Suppressor macrophage (primary cell): ENCODE results near the gene TEAD1.
"Not testable (repeated sequence)": the region's sequence is repeated elsewhere in the genome, so short reads cannot be mapped to it uniquely, and the experiment has no call there.

Experiments used
- DNase-seq, 4 experiments: peaks; one replicate each; pipeline ENCODE4 v3.0.0-alpha.2; 2020 to 2022

TEAD1 gene

DNA sequence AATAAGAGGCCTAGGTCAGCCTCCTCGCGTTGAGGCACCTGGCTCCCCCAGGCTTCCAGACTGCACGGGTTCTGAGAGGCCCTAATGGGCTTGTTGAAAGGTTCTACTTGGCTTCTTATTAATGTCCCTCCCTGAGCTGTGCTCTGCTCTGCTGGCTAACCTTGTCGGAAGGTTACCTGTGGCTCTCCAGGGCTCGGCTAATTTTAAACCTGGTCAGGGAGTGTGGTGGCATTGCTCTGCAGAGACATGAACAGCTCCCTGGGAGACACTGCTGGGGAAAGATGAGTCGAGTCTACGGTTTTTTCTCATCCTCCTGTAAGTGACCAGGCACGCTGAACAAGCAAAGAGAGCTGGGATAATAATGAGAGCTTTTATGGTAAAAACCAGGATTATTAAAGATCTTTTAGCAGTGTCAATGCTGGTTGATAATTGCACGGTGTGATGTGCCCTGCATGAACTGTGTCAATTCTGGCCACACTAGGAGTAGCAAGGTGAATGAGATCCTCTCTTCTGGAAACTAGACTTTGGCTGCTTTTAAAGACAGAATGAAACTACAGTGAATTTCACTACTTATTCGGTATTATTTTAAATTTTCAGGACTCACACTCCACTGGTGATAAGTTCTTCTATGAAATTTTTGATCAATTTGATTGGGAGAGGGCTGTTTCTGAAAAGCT, 70.7 kb downstream of the TEAD1 start:
- DNase-seq = no peak

DNA sequence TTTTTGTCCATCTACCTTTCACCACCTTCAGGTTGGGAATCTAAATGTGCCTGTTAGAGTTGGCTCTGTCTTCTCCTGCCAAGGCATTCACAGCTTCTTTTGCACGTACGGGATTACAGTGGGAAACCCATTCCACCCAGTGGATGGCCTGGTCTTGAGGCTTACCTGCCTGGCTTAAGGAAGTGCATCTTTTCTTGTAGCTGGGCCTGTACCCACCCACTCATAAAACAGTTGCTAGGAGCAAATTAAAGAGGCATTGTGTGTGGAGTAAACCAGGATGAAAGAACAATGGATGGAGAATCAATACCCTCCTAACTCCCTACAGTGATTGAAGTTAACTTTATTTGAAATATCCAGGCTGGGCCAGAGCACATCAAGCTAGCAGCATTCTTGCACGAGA, 71.6 kb downstream of the TEAD1 start:
- DNase-seq = no peak

DNA sequence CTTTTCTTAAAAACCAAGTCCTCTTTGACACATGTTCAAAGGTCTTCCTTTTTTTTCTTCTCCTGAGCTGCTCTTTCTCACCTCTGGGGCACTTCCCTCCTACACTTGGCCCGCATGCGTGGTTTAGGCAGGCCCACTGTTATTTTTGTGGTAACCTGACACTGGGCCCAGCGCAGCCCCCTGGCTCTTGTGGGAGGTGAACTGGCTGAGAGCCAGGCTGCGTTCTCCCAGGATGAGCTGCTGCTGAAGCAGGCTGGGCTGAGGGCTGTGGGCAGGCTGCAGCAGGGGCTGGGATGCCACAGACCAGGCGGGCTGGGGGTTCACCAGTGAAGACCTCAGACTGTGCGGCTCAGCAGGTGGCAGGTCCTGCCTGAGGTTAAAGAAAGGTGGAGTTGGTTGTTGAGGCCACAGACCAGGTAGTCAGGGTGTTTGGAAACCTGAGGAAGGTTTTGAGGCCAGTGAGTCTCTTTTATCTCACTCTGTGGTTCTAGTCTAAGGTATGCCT, 72.4 kb downstream of the TEAD1 start:
- DNase-seq = no peak

DNA sequence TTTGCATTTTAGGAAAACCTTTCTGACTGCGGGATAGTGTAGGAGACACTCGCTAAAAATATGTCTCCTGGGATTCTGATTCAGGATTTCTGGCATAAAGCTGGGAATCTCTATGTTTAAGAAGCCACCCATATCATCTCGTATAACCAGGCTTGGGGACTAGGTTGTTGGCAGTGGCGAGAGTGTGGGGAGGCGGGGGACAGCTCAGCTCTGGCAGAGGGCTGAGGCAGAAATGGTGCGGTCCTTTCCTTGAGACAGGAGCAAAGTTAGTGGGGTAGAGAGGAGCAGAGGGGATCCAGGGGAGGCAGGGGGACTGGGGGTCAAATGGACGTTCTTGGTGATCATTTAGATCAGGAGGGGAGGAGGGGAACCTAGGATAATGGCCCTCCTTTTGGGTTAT, 74.3 kb downstream of the TEAD1 start:
- DNase-seq = no peak

DNA sequence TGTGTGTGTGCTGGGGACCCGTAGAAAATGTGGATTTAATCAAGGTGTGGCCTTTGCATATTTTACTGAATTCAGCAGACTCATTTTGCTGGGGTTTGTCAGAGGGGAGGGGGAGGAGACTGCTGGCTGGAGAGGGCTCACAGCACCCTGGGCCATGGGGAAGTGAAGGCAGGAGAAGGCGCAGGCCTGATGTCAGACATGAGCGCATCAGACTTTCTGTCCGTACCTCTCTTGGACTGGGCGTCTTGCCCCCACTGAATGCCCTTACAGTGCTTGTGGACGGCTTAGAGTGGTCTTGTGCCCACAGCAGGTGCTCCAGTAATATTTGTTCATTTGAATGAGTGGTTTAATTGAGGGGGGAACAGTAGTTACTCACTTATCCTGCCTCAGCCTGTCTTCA, 75.2 kb downstream of the TEAD1 start:
- DNase-seq = no peak

DNA sequence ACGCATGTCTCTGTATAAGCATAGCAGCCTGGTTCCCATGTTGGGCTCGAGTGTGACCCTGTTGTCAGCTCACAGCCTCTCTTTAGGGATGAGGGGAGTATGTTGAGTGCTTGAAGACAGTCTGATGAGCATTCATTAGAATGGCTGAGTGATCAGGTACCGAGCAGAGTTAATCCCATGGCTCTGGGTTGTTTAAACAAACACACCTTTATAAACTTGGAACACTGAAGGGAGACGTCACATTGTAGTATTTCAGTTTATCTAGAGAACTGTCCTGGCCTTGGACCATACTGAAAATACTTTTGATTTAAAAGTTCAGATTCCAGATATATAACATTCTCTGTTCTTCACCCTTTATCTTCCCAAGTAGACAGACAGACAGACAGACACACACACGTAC, 76.0 kb downstream of the TEAD1 start:
- no peak for DNase-seq

DNA sequence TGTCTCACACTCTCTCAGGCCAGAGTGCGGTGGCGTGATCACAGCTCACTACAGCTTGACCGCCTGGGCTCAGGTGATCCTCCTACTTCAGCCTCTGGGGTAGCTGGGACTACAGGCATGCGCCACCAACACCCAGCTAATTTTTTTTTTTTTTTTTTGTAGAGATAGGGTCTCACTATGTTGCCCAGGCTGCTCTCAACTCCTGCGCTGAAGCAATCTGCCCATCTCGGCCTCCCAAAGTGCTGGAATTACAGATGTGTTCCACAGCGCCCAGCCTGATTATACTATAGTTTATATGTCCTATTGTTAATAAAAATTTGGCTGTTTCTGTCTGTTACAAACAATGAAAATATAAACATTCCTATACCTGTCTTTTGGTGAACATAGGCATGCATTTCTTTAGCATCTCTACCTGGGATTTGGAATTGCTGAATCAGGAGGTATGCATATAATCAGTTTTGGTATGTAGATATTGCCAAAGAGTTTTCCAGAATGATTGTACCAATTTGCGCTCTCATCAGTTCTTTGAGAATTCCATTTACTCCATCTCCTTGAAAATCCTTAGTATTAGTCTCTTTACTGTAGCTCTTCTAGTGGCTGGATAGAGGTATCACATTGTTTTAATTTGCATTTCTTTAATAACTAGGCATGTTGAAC, 78.8 kb downstream of the TEAD1 start:
- DNase-seq = no peak

DNA sequence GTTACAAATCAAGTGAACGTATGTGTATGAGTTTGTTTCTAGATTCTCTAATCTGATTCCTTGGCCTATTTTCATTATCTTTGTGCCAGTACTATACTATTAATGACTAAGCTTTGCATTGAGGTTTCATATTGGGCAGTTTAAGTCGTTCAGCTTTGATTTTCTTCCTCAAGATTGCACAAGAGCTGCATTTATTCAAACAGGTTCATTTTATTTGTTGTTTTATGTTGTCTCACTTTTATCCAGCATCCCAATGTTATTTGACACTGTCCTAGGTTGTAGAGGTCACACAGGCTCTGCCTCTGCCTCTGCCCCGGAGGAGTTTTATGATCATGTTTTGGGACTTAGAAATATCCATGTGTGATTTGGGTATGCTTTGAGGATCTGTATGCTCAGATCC, 79.8 kb downstream of the TEAD1 start:
- no peak for DNase-seq

DNA sequence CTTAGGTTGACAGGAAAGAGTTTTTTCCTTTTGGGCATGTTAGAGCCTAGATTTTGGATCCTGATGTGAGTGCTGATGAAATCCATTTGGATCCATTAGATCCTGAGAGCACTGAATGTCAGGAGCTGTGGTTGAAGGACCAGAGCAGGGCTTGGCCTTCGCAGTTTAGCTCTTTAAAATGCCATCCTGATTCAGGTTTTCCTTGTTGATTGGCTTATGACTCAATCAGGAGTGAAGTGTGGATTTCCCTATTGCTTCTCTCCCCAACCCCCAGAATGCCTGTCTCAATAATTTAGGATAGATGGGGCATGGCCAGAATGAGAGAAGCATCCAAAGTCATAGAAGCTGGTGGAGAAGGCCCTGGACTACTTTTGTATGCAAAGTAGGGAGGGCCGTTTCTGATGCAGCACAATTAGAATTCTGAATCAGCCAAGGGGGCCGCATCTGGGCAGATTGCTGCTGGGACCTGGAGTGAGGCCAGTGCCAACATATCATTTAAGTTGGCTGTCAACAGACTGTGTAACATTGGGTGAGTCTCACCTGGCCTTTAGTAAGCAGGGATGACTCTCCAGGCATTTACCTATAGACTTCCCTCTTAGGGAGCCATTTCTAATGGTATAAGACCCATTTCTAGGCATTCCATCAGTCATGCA, 80.5 kb downstream of the TEAD1 start:
- DNase-seq = no peak

DNA sequence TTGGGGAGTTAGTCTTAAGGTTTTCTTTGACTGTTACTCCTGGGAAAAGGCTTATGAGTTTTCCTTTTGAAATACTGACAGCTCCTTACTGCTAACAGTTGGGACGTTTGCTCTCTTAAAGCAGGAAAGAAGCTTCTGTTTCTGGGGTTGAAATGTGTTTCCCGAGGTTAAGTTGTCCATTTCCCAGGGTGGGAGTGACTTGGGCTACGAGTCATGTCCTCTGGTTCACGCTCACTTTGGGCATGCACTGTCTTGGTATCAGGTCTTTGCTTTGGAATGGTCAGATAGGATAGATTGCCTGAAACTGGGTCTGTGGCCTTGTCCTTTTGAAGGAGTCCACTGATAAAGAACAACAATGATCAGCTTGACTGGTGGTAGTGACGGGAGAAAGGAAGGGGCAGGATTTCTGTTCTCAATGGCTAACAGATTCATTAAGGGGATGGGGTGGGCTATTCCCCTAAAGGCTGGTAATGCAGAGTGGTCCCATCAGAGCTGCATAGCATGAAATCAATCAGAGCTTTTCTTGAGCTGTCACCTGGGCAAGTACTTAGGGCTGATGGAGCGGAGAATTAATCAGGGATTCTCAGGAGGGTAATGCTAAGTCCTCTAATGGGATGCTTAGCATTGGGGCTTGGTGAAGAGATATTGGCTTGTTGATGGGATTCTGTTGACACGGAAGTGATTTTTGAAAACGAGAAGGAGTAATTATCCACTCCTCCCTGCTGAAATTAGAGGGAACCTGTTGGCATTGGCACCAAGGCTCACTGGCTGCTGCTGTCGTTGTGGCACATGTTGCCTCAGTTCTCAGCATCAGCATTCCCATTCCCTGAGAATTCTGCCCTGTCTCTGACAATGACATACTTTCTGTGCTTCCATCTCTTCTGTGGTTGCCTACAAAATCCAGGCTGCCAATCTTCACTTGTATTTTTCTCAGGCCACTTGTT, 81.6 kb downstream of the TEAD1 start:
- DNase-seq = no peak

DNA sequence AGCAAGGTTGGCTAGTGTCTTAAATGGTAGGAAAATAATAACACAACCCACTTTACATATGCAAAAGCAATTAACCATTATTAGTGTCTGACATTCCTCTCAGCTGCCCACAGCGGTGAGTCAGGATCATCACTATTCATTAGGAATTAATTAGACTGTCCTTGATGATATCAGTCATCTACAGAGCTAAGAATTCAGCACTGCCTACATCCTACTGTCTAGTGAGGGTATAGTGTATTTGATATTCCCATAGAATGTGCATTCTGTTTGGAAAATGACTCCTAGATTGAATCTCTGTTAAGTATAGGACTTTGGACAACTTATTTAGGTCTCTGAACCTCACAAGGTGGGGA, 82.2 kb downstream of the TEAD1 start:
- DNase-seq = no peak

DNA sequence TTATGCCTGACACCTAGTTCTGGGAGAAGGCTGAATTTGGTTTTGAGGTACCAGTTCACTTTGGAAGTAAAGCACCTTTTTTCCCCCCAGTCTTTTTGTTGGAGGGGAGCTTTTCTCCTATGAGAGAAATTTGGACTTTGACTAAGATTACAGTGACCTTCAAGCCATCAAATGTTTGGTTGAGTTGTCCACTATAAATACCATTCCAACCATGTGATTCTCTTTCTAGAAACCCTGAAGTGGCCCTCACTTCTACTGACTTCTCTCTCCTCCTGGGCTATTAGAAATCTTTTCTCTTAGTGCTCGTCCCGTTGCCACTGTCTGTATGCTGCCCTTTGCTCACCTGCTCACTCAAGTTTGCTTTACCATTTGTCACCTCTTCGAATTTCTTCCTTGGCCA, 82.6 kb downstream of the TEAD1 start:
- no peak for DNase-seq

DNA sequence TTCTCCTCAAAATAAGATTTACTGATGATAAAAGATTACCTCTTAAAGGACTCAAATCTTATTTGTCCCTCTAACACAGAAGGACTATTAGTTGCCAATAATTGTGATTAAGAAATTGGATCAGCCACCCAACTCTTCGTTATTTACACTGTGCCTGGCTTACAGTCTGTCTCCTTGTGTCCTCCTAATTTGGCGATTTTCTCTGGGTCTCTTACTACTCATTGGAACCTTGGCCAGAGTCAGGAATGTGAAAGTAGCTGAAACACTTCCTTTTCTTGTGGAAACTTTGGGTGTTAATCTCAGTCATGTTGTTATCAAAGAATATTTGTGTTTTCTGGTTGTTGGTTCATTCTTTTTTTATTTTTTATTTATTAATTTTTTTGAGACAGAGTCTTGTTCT, 83.2 kb downstream of the TEAD1 start:
- no peak for DNase-seq

DNA sequence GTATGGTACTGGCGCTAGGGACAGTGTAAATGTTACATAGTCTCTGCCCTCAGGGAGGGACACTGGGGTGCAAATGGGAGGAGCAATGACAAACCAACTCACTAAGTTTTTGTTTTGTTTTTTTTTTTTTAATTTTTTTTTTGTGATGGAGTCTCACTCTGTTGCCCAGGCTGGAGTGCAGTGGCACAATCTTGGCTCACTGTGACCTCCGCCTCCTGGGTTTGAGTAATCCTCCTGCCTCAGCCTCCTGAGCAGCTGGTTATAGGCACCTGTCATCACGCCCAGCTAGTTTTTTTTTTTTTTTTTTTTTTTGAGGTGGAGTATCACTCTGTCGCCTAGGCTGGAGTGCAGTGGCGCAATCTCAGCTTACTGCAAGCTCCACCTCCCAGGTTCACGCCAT, 83.9 kb downstream of the TEAD1 start:
- DNase-seq = not testable (repeated sequence)

DNA sequence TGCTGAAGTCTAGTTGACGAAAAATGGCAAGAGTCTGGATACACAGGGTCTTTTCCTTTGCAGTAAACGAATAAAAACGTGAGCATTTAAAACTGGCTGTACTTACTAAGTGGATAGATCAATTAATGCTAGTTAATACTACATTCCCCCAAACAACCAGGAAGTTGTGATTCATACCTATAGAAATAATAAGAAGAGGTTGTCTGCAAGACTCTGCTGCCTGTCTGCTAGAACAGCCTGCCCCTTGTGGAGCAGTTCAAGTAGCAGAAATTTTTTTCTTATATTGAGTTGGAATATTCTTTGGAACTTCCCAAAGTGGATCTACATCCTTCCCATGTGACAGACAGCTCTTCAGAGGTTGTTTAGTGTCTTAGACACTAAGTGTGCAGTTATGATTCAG, 86.8 kb downstream of the TEAD1 start:
- DNase-seq = no peak

DNA sequence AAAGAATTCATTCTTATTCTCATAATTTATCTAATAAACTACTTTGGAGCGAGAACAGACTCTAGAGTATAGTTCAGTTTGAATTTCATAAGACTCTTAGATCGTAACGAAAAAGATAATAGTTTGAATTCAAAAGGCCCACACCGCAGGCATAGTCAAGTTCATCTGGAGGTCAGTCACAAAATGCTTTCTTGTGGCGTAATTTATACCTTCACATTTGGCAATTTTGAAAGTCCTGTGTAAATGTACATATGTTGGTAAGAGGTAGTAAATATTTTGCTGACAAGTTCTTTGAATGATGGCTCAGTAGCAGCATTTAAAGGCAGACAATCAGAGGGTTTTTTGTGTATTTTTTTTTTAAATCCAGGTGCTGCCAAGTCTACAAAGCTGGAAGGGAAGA, 88.1 kb downstream of the TEAD1 start:
- no peak for DNase-seq

DNA sequence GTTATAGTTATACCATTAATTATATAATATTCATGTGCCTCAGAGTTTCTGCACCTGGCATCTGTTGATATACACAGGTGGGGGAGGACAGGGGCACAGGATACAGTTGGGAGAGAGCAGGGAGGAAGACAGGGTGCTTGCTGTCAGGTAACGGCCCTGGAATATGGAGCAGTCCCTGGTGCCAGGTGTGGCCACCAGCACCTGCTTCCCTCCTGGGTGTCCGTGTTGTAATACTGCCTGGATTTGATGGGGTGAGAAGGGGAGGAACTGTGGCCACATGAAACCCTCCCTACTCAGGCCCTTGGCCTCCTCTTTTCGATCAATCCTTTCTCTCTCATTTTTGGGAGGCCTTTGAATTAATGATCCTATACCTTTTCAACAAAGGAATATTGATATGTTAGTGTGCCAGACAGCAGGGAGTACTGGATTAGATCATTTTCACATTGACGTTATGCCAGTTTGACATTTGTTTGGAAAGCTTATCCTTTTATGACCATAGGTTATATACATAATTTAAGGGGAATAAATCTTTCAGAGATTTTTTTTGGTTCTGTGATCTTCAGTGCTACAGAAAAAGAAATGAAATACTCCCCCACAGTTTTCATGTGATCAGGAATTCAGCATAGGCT, 88.6 kb downstream of the TEAD1 start:
- DNase-seq = no peak

DNA sequence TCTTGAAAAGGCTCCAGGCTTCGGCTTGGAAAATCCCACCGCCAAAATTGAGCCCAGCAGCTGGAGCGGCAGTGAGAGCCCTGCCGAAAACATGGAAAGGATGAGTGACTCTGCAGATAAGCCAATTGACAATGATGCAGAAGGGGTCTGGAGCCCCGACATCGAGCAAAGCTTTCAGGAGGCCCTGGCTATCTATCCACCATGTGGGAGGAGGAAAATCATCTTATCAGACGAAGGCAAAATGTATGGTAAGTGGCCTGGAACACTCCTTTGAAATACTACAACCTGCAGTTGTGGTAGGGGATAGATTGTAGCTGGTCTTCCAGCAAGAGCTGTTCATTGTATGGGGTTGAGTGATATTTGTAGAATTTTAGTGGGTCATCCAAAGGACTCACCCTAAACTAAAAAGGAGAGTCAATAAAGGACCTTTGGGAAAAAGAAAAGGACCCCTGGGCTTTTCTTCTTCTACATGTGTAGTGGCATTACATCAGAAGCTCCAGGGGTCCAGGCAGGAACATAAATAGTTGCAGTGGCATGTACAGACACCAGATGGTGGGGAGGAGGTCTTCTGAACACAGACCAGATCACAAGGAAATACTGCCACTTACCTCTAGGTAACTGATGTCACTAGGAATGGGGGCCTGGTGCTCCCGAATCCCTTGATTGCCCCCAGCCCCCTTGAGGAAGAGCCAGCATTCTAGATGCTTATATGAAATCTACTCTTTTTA, 90.1 kb downstream of the TEAD1 start:
- DNase-seq = no peak

DNA sequence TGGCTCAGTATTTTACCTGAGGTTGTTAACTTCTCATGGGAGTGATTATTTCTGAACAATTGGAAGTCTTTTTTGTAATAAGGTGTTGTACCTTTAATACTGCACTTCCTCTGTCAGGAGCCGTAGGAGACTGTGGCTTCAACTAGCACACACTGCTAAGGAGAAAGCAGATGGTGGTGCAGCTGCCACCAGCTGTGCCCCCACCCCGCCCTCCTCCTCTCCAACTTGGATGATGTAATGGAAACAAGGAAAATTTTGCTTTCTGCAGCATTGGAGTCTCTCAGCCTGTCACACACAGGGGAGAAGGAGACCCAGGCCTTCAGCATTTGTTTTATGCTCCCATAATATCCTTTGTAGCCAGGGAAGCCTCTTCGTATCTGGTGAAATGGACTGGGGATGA, 91.2 kb downstream of the TEAD1 start:
- no peak for DNase-seq

DNA sequence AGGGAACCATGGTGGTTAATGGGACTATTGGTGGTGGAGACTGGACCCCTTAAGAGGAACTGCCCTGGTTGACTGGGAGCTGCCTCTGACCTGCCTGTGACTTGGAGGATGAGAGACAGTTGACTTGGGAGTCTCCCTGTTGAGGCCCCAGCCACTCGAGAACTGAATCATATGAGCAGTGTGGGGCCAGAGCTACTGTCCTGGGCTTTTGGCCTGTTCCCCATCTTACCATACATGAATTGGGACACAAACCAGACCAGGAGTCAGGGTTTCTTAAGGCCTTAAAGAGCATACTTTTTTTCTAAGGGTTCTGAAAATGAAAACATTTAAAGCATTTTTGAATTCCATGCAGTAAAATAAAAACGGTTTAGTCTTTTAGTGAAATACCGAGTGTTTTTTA, 92.8 kb downstream of the TEAD1 start:
- no peak for DNase-seq

DNA sequence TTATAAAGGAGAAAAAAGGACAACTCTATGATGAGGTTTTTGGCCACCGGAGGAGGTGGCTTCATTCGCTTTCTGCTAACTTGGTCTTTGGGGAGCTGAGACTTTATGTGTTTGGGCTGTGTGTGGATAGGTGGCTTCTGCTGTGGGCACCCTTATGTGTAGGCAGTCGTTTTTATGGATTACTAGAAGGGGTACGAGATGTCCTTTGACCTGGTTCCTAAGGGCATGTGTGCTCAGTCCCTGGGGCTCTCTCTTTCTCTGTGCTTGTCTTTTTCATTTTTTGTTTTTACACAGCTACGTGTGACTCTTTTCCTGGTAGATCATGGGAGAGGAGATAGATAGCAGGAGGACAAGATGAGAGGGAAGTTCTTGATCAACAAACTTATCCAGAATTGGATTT, 93.4 kb downstream of the TEAD1 start:
- no peak for DNase-seq
